Measurements from ENCODE around the gene BTBD9.
A peak's percentile ranks its signal among the peaks of the same experiment; 100 is the strongest.
"Not testable (repeated sequence)": the region's sequence is repeated elsewhere in the genome, so short reads cannot be mapped to it uniquely, and the experiment has no call there.

The BTBD9 gene

DNA sequence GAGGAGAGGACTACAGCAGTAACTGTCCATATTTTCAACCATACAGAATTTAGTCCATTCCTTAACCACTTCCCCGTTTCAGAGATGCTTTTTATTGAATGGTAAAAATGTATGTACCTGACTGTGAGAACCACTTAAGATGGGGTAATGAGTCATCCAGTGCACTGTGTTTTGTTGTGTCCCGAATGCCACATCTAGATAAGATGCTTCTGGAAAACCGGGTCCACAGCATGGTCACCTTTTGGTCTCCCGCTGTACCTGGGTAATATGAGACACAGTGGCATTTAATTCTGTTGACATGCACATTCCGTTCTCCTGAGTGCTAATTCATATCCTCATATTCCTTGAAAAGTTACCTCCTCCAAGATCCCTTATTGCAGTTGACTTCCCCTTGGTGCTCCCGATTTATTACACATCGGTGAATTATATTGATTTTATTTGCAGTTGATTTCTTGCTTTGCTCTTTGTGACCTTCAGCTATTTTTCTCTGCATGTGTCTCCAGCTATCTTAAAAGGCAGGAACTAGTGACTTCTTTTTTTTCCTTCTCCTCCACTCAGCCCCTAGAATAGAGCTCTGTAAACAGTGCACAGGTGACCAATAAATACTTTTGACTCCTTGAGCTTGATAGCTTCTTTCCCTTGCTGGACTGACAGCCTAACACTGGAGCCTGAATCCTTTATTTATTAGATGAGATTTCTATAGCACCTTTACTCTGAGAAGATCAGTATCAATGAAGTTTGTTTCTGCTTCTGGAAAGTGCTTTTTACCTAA lies 505.6 kb downstream of the BTBD9 start:
- DNase-seq, result no peak

DNA sequence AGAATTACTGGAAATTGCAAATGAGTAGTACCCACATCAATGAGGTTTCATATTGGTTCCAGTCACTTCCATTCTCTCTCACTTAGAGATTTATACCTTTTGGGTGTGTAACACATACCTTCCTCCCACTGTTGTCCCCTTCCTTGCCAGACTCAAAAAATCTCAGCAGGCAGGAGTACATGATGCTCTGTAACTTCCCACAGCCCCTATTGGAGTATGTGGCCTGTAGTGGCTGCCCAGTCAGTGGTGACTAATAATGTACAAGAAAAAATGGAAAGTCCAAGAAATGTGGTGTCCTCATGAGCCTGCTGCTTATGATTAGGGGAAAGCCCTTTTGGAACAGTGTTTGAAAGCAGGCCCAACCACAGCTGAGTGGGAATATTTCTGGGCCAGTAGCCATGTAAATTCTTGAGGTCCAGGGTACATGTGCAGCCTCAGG lies 508.2 kb downstream of the BTBD9 start:
- peak; percentile 21 for DNase-seq

DNA sequence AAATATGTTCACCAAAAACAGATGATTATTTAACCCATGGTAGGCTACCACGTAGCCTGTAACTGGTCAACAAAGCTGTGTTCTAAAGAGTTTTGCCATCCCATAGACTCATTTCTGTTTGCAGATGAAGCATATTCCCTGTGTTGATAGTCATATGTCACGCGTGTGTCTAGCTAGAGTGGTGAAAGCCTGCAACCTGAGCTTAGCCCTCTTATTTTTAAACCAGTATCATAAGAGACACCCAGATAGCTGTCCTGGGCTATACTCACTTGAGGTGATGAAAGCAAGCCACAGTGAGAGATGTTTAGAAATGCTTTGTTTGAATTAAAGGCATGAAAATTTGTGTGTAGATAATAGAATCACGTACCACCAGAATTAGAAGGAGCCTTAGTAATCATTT lies 512.4 kb downstream of the BTBD9 start:
- no peak for DNase-seq

DNA sequence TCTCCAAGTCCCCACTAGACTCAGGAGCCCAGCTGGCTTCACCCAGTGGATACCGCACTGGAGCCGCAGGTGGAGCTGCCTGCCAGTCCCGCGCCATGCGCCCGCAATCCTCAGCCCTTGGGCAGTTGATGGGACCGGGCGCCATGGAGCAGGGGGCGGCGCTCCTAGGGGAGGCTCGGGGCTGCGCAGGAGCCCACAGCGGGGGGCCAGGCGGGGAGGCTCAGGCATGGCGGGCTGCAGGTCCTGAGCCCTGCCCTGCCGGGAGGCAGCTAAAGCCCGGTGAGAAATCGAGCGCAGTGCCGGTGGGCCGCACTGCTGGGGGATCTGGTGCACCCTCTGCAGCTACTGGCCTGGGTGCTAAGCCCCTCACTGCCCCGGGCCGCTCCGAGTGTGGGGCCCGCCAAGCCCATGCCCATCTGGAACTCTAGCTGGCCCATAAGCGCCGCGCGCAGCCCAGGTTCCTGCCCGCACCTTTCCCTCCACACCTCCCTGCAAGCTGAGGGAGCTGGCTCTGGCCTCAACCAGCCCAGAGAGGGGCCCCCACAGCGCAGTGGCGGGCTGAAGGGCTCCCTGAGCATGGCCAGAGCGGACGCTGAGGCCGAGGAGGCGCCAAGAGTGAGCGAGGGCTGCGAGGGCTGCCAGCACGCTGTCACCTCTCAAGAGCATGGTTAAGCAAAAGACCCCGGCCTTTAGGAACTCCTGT lies 515.4 kb downstream of the BTBD9 start:
- DNase-seq, result not testable (repeated sequence)

DNA sequence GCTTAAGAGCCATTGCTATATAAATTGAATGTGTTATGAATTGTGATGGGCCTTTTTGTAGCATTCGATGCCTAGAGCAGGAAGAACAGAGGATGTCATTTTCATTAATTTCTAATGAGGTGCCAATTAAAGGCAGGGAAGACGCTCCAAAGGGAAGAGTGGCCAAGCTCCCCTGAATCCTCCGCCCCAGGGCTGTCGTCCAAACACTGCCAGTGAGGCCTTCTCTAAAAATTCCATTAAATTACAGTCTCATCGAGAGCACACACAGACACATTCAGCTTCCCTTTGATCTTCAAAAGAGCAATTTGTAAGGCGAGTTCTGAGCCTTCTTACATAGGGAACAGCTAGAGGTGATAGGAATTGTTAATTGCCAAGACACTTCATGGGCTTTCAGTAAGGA lies 520.2 kb downstream of the BTBD9 start:
- DNase-seq, result no peak

DNA sequence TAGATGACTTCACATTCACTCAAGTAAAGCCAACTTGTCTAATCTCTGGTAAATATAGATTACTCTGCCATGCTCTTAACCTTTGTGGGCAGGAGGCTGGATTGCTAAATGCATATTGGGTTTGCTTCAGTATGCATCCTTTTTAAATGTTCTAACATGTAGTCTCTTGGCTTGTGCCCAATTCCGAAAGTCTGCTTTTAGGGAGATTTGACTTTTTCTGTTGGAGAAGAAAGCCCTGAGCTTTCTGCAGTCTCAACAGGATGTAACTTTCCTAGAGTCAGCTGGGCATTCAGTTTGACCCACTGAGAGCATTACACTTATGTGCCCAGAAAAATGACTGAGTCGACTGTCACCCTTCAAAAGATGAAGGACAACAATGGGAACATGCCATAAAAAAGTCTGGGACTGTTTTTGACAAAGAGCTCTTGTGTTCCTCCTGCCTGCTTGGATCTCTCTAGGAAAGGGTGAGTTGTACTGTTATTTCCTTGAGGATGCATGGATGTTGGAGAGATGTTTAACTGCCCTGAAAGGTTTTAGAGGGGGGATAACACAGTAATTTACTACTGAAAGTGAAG lies 520.9 kb downstream of the BTBD9 start:
- DNase-seq, result no peak

Measured in stimulated activated CD4-positive, alpha-beta T cell treated with anti-CD3 and anti-CD28 coated beads, Interleukin-4, amount 100 ng/mL, for 24 hours (primary cell).